Kidney epithelial cell (primary cell): ENCODE results near the gene VEGFB. TPM values are rescaled to one million over a fixed set of nuclear protein-coding genes. Genes with fewer than 3 reads are reported as not detected.

ENCODE experiments used
- DNase-seq: peaks from one replicate; pipeline ENCODE4 v3.0.0-alpha.2; 2010; ENCODE audit warnings: low read depth
- H3K27me3 ChIP-seq: 2 replicates; pipeline ENCODE4 v1.6.0; 2011; ENCODE audit warnings: low read length; ENCODE audit not compliant: control insufficient read depth, insufficient read depth
- H3K36me3 ChIP-seq: 2 replicates; pipeline ENCODE4 v1.5.1; 2011; ENCODE audit warnings: low read length; ENCODE audit not compliant: control insufficient read depth, insufficient read depth
- H3K4me3 ChIP-seq: 2 replicates; pipeline ENCODE4 v1.5.1; 2011; ENCODE audit warnings: low read depth, mild to moderate bottlenecking, control low read depth, low read length
- CTCF ChIP-seq: IDR thresholded peaks from 2 replicates; pipeline ENCODE4 v1.5.1; 2011; ENCODE audit warnings: mild to moderate bottlenecking, moderate library complexity, low read length, control low read depth, inconsistent platforms; ENCODE audit not compliant: insufficient read depth, poor library complexity, severe bottlenecking
- total RNA-seq: library from RNA; depleted of rRNA; stranded (reverse); fragments of >200 nt; gene quantifications from 2 replicates; pipeline ENCODE4 v1.2.3, GENCODE V29; 2015

Gene VEGFB
- total RNA-seq, 1 donor from 2014 or later: 54.7 TPM

- DNase-seq: no peak
- H3K27me3 ChIP-seq: no peaks in the 10 kb centered on the region
- TF ChIP-seq CTCF: no peak
- peaks cover 2% of the 10 kb centered on the region for H3K36me3 ChIP-seq
- no peak overlapping the region for H3K4me3 ChIP-seq
Measured at GRCh38 chr11:64209563-64209843, 24.9 kb upstream of the VEGFB start.

- Histone ChIP-seq H3K4me3 (no peak overlapping the region), H3K27me3 (no peaks in the 10 kb centered on the region), H3K36me3 (peaks cover 2% of the 10 kb centered on the region)
- DNase-seq: no peak
- TF ChIP-seq CTCF: no peak
Measured at GRCh38 chr11:64210301-64211020, 23.9 kb upstream of the VEGFB start.

DNA sequence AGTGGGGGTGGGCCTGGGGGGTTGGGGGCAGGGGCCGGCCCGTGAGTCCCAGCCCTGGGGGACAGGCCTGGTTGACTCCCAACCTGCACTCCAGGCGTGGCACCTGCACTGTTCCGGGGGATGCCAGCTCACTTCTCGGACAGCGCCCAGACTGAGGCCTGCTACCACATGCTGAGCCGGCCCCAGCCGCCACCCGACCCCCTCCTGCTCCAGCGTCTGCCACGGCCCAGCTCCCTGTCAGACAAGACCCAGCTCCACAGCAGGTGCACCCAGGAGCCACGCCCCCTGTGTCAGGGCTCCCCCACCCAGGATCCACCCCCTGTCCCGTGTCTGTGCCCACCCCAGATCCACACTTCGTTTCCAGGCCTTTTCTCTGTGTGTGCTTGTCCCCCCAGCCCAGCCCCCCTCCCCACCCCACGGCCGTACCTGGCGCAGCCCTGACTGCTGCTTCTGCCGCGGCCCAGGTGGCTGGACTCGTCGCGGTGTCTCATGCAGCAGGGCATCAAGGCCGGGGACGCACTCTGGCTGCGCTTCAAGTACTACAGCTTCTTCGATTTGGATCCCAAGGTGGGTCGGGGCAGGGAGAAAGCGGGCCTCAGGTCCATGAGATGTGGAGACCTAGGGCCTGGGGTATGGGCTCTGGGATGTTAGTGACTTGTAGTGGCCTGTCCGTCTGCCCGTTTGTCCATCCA lies 23.1 kb upstream of the VEGFB start:
- H3K4me3 ChIP-seq: no peak overlapping the region
- no peak for TF ChIP-seq CTCF
- H3K36me3 ChIP-seq: no peaks in the 10 kb centered on the region
- no peaks in the 10 kb centered on the region for H3K27me3 ChIP-seq
- no peak for DNase-seq

GRCh38 chr11:64216879-64217278 lies 17.5 kb upstream of the VEGFB start:
- H3K36me3 ChIP-seq: no peaks in the 10 kb centered on the region
- TF ChIP-seq CTCF: no peak
- no peak for DNase-seq
- H3K4me3 ChIP-seq: no peak overlapping the region
- no peaks in the 10 kb centered on the region for H3K27me3 ChIP-seq

DNA sequence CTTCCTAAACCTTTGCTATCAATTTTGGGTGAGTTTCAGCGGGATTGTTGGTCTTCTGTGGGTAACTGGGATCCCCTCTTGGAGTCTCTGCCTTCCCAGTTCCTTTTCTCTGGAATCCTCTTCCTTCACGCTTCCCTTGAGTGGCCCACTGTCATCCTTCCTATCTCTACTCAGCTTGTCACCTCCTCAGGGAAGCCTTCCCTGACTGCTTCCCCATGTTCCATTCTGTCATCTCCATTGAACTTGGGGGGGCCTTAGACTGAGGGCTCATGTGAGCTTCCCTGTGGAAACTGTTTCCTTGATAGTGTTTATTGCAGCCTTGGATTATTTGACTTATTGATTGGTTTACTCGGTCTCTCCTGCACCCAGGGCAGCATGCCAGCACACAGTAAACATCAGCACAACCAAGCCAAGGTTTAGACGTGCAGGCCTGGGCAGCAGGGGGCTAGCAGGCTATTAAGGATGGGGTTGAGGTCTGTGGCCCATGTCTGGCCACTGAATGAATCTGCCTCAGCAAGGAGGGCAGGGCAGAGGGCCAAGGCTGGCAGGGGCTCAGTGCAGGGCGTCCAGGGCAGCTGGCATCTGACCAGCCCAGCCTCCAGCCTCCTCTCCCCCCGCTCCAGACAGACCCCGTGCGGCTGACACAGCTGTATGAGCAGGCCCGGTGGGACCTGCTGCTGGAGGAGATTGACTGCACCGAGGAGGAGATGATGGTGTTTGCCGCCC lies 15.6 kb upstream of the VEGFB start:
- H3K36me3 ChIP-seq: no peaks in the 10 kb centered on the region
- no peak overlapping the region for H3K4me3 ChIP-seq
- no peak for DNase-seq
- TF ChIP-seq CTCF: no peak
- H3K27me3 ChIP-seq: no peaks in the 10 kb centered on the region
